Measurements from ENCODE around the gene CCDC97. TPM values are rescaled to one million over a fixed set of nuclear protein-coding genes. Genes with fewer than 3 reads are reported as not detected.

The CCDC97 gene
- total and polyA plus RNA-seq, 2 of the 8 experiments (the other 6 are each of a cell fraction or from before 2014, with no cell fraction given): 19.8 to 27.1 TPM

- no peak for TF ChIP-seq RNF2 (IDR thresholded peaks at IDR 0.05; ENCODE audit: borderline replicate concordance, low read depth, low read length, missing control alignments, poor library complexity, severe bottlenecking)
- no peak for TF ChIP-seq TCF12 (IDR thresholded peaks at IDR 0.05; ENCODE audit: low read depth, low read length)
- TF ChIP-seq, protein P1, sequence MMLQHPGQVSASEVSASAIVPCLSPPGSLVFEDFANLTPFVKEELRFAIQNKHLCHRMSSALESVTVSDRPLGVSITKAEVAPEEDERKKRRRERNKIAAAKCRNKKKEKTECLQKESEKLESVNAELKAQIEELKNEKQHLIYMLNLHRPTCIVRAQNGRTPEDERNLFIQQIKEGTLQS (IDR thresholded peaks at IDR 0.05; ENCODE audit: insufficient read depth, low read depth, low read length): no peak
- no peak for TF ChIP-seq PHF8 (conservative IDR thresholded peaks at IDR 0.05; ENCODE audit: low read depth, low read length)
- no peak for TF ChIP-seq FOSL1 (IDR thresholded peaks at IDR 0.05; ENCODE audit: insufficient read depth, low read depth, low read length)
- no peak for TF ChIP-seq SP2 (IDR thresholded peaks at IDR 0.05; ENCODE audit: low read length)
These were observed 57.9 kb downstream of the CCDC97 start (continued) for GRCh38 chr19:41367848-41368301.

Data from H1 (cell line).